DND-41 (cell line): ENCODE data around the gene ATP2B3.

Source experiments
- CTCF ChIP-seq: IDR thresholded peaks from 2 replicates; pipeline ENCODE4 v1.5.1; 2012; ENCODE audit warnings: borderline replicate concordance, low read length, moderate library complexity, mild to moderate bottlenecking; ENCODE audit not compliant: poor library complexity, severe bottlenecking; ENCODE audit errors: extremely low read depth
- EZH2 ChIP-seq: IDR thresholded peaks from 3 replicates; pipeline ENCODE4 v1.6.1; 2012; ENCODE audit warnings: borderline replicate concordance, low read depth, mild to moderate bottlenecking, moderate library complexity, low read length, inconsistent platforms; ENCODE audit not compliant: severe bottlenecking

- TF ChIP-seq CTCF (no peak), EZH2 (no peak)
These were observed 7.1 kb upstream of the ATP2B3 start for GRCh38 chrX:153510383-153510782.
